ENCODE measurements around the gene TK2.

DNA sequence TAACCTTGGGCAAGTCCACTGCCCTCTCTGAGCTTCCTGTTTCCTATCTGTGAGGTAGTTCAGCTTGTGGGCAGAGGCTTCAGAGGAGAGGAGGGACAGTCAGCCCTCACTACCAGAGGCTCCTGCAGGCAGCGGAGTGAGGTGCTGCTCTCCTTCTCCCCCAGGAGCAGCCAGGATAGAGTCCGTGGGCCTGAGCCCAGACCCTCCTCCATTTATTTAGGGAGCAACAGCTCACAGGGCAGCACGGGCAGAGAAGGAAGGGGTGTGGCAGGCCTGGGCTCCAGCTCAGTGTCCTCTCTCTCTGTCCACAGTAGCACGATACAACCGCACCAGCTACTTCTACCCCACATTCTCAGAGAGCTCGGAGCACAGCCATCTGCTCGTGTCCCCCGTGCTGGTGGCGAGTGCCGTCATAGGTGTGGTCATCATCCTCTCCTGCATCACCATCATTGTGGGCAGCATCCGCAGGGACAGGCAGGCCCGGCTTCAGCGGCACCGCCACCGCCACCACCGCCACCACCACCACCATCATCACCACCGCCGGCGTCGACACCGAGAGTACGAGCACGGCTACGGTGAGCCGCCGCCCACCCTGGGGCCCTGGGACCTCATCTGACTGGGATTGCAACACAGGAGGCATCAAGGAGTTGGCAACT, 80.5 kb downstream of the TK2 start:
- TF ChIP-seq, protein P1, sequence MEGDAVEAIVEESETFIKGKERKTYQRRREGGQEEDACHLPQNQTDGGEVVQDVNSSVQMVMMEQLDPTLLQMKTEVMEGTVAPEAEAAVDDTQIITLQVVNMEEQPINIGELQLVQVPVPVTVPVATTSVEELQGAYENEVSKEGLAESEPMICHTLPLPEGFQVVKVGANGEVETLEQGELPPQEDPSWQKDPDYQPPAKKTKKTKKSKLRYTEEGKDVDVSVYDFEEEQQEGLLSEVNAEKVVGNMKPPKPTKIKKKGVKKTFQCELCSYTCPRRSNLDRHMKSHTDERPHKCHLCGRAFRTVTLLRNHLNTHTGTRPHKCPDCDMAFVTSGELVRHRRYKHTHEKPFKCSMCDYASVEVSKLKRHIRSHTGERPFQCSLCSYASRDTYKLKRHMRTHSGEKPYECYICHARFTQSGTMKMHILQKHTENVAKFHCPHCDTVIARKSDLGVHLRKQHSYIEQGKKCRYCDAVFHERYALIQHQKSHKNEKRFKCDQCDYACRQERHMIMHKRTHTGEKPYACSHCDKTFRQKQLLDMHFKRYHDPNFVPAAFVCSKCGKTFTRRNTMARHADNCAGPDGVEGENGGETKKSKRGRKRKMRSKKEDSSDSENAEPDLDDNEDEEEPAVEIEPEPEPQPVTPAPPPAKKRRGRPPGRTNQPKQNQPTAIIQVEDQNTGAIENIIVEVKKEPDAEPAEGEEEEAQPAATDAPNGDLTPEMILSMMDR (IDR thresholded peaks at IDR 0.05), result no peak
- no peak for TF ChIP-seq POLR2A (IDR thresholded peaks at IDR 0.05)
- TF ChIP-seq POLR2AphosphoS5 (IDR thresholded peaks at IDR 0.05), result no peak
- TF ChIP-seq EP300 (IDR thresholded peaks at IDR 0.05; ENCODE audit: low read depth), result no peak

All from transverse colon (tissue), 4 donors.